ENCODE results near the gene HMHB1. TPM values are rescaled to one million over a fixed set of nuclear protein-coding genes. Genes with fewer than 3 reads are reported as not detected.
"Not testable (repeated sequence)": the region's sequence is repeated elsewhere in the genome, so short reads cannot be mapped to it uniquely, and the experiment has no call there.

Gene HMHB1
- total and polyA plus RNA-seq, 9 donors, result not detected

GRCh38 chr5:143806579-143806978 is 5.4 kb upstream of the HMHB1 start:
- no peak for TF ChIP-seq POLR2A (IDR thresholded peaks at IDR 0.05)
- no peak overlapping the region for H3K27ac ChIP-seq
- no peaks in the 10 kb centered on the region for H3K9me3 ChIP-seq
- DNase-seq, result no peak
- intact Hi-C loops (cut with DNase I), result no loop called here
- H3K4me3 ChIP-seq, result no peak overlapping the region
- no peaks in the 10 kb centered on the region for H3K36me3 ChIP-seq
- WGBS, 3 donors, result 19 to 28% (median 21%) methylated on average over 2 of the region's 2 CpGs
- H3K27me3 ChIP-seq, result no peaks in the 10 kb centered on the region
- H3K4me1 ChIP-seq (ENCODE audit: insufficient read depth), result no peaks in the 10 kb centered on the region

- Histone ChIP-seq H3K4me1 (ENCODE audit: insufficient read depth) (no peaks in the 10 kb centered on the region), H3K4me3 (no peak overlapping the region), H3K9me3 (no peaks in the 10 kb centered on the region), H3K36me3 (no peaks in the 10 kb centered on the region), H3K27ac (no peak overlapping the region), H3K27me3 (no peaks in the 10 kb centered on the region)
- WGBS, 3 donors, result 77 to 95% (median 91%) methylated on average over 1 of the region's 1 CpG
- TF ChIP-seq CTCF (IDR thresholded peaks at IDR 0.05), result no peak
- TF ChIP-seq EP300 (IDR thresholded peaks at IDR 0.05), result no peak
- TF ChIP-seq POLR2A (IDR thresholded peaks at IDR 0.05), result no peak
- intact Hi-C loops (cut with DNase I), result no loop called here
- DNase-seq, result no peak
Measured at GRCh38 chr5:143807401-143807800, 4.6 kb upstream of the HMHB1 start.

GRCh38 chr5:143816370-143816769 is 4.4 kb downstream of the HMHB1 start:
- H3K27me3 ChIP-seq; DNase-seq; H3K27ac ChIP-seq; H3K4me3 ChIP-seq; H3K4me1 ChIP-seq (ENCODE audit: insufficient read depth); intact Hi-C loops (cut with DNase I); H3K36me3 ChIP-seq; H3K9me3 ChIP-seq: not testable (repeated sequence)
- WGBS, 3 donors, result 96 to 97% (median 97%) methylated on average over 4 of the region's 4 CpGs

GRCh38 chr5:143819716-143820115 is 7.8 kb downstream of the HMHB1 start:
- intact Hi-C loops (cut with DNase I), result loop anchor here in 1 of 4 donors (10.0 kb wide), 2 partner anchors 895 to 1095 kb away; no protein-coding TSS in a partner anchor
- TF ChIP-seq EP300 (IDR thresholded peaks at IDR 0.05), result no peak
- no peak for TF ChIP-seq POLR2A (IDR thresholded peaks at IDR 0.05)
- TF ChIP-seq CTCF (IDR thresholded peaks at IDR 0.05), result no peak
- no peak for DNase-seq
- no peaks in the 10 kb centered on the region for H3K36me3 ChIP-seq
- no peak overlapping the region for H3K4me3 ChIP-seq
- no peaks in the 10 kb centered on the region for H3K9me3 ChIP-seq
- no peak overlapping the region for H3K27ac ChIP-seq
- no peaks in the 10 kb centered on the region for H3K4me1 ChIP-seq (ENCODE audit: insufficient read depth)
- H3K27me3 ChIP-seq, result no peaks in the 10 kb centered on the region

GRCh38 chr5:143820451-143820850 is 8.5 kb downstream of the HMHB1 start:
- intact Hi-C loops (cut with DNase I), result loop anchor here in 1 of 4 donors (10.0 kb wide), 2 partner anchors 896 to 1096 kb away; no protein-coding TSS in a partner anchor
- no peaks in the 10 kb centered on the region for H3K9me3 ChIP-seq
- 86 to 87% (median 86%) methylated on average over 2 of the region's 2 CpGs for WGBS, 3 donors

More at GRCh38 chr5:143820451-143820850, 8.5 kb downstream of the HMHB1 start:
- no peak for TF ChIP-seq POLR2A (IDR thresholded peaks at IDR 0.05)
- no peak for TF ChIP-seq EP300 (IDR thresholded peaks at IDR 0.05)
- TF ChIP-seq CTCF (IDR thresholded peaks at IDR 0.05), result no peak
- Histone ChIP-seq H3K4me1 (ENCODE audit: insufficient read depth) (no peaks in the 10 kb centered on the region), H3K27me3 (no peaks in the 10 kb centered on the region), H3K27ac (no peak overlapping the region), H3K4me3 (no peak overlapping the region), H3K36me3 (no peaks in the 10 kb centered on the region)
- no peak for DNase-seq

Measured in ovary (tissue), 9 donors.